ENCODE data around the gene MED15. TPM values are rescaled to one million over a fixed set of nuclear protein-coding genes. Genes with fewer than 3 reads are reported as not detected.

MED15 gene
- total RNA-seq, 1 experiment from 2014 or later, result 59.3 TPM

GRCh38 chr22:20584872-20585638, 77.6 kb downstream of the MED15 start:
- ATAC-seq, result no peak
- H3K9me3 ChIP-seq (ENCODE audit: control insufficient read depth, insufficient read depth, low read depth, low read length), result no peaks in the 10 kb centered on the region
- ChIA-PET CTCF (no interaction called here), POLR2A (no interaction called here)
- H3K4me1 ChIP-seq (ENCODE audit: control insufficient read depth, insufficient read depth, low read length), result no peaks in the 10 kb centered on the region
- intact Hi-C loops (cut with micrococcal nuclease; ENCODE audit: unreplicated experiment) (no loop called here), in situ Hi-C loops (cut with HindIII; ENCODE audit: low pct_unique_long_range_greater_than_20kb, low sequenced_read_pairs) (no loop called here)
- H3K27me3 ChIP-seq (ENCODE audit: control insufficient read depth, insufficient read depth, low read length), result no peaks in the 10 kb centered on the region
- DNase-seq (ENCODE audit: low read depth, low spot score), result no peak
- no TSS peak for BruUV-seq (replicated peaks)
- no peak overlapping the region for H3K27ac ChIP-seq (ENCODE audit: low read length)
- TF ChIP-seq POLR2AphosphoS5 (IDR thresholded peaks at IDR 0.05; ENCODE audit: low read depth, low read length) (no peak), CTCF (IDR thresholded peaks at IDR 0.05) (no peak), TCF7L2 (IDR thresholded peaks at IDR 0.05; ENCODE audit: low read depth, low read length) (no peak), SIN3A (IDR thresholded peaks at IDR 0.05; ENCODE audit: borderline replicate concordance, insufficient read depth, low read depth, low read length) (no peak)
- TF ChIP-seq, protein P1, sequence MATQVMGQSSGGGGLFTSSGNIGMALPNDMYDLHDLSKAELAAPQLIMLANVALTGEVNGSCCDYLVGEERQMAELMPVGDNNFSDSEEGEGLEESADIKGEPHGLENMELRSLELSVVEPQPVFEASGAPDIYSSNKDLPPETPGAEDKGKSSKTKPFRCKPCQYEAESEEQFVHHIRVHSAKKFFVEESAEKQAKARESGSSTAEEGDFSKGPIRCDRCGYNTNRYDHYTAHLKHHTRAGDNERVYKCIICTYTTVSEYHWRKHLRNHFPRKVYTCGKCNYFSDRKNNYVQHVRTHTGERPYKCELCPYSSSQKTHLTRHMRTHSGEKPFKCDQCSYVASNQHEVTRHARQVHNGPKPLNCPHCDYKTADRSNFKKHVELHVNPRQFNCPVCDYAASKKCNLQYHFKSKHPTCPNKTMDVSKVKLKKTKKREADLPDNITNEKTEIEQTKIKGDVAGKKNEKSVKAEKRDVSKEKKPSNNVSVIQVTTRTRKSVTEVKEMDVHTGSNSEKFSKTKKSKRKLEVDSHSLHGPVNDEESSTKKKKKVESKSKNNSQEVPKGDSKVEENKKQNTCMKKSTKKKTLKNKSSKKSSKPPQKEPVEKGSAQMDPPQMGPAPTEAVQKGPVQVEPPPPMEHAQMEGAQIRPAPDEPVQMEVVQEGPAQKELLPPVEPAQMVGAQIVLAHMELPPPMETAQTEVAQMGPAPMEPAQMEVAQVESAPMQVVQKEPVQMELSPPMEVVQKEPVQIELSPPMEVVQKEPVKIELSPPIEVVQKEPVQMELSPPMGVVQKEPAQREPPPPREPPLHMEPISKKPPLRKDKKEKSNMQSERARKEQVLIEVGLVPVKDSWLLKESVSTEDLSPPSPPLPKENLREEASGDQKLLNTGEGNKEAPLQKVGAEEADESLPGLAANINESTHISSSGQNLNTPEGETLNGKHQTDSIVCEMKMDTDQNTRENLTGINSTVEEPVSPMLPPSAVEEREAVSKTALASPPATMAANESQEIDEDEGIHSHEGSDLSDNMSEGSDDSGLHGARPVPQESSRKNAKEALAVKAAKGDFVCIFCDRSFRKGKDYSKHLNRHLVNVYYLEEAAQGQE (IDR thresholded peaks at IDR 0.05; ENCODE audit: insufficient read depth in 1 of 2, low read depth in 2 of 2, low read length in 1 of 2), result no peak
- H3K36me3 ChIP-seq (ENCODE audit: control insufficient read depth, insufficient read depth, low read length), result no peaks in the 10 kb centered on the region; the same call in 1 of the 2 replicates
- H3K4me3 ChIP-seq (ENCODE audit: low read depth in 2 of 2, low read length in 2 of 2), result no peak overlapping the region

DNA sequence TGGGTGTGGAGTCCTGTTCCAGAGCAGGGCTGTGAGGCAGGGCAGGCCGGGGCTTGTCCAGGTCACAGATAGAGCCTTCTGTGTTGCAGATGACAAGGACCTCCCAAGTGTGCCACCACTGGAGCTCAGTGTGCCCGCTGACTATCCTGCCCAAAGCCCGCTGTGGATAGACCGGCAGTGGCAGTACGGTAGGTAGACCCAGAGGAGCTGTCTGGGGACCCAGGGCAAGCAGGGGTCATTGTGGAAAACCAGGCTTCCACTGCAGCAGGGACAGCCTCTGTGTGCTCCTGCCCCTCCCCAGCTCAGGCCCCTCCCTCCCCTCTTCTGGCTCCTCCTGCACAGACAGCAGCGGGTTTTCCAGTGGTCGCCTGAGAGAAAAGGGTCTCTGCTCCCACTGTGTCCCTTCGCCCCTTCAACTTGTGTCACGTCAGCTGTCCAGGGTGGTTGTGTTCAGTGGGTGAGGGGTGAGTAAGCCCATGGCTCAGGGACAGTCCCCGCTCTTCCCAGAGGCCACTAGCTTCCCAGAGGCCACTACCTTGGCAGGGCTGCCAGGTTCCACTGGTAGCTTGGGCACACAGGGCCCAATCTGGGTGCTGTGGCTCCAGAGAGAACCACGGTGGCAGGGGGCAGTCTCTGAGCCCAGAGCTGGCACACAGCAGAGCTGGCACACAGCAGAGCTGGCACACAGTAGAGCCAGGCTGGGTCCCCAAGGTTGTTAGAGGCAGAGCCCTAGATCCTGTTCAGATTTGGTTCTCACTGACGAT, 78.4 kb downstream of the MED15 start:
- in situ Hi-C loops (cut with HindIII; ENCODE audit: low pct_unique_long_range_greater_than_20kb, low sequenced_read_pairs) (no loop called here), intact Hi-C loops (cut with micrococcal nuclease; ENCODE audit: unreplicated experiment) (no loop called here)
- CTCF ChIA-PET, result no interaction called here
- Histone ChIP-seq H3K4me1 (ENCODE audit: control insufficient read depth, insufficient read depth, low read length) (no peaks in the 10 kb centered on the region), H3K9me3 (ENCODE audit: control insufficient read depth, insufficient read depth, low read depth, low read length) (no peaks in the 10 kb centered on the region), H3K4me3 (ENCODE audit: low read depth in 2 of 2, low read length in 2 of 2) (no peak overlapping the region), H3K27ac (ENCODE audit: low read length) (no peak overlapping the region), H3K27me3 (ENCODE audit: control insufficient read depth, insufficient read depth, low read length) (no peaks in the 10 kb centered on the region), H3K36me3 (ENCODE audit: control insufficient read depth, insufficient read depth, low read length) (no peaks in the 10 kb centered on the region; the same call in 1 of the 2 replicates)
- ATAC-seq, result no peak
- TF ChIP-seq CTCF (IDR thresholded peaks at IDR 0.05), result no peak
- no peak for DNase-seq (ENCODE audit: low read depth, low spot score)
- no TSS peak for BruUV-seq (replicated peaks)
- POLR2A ChIA-PET, result no interaction called here
